ENCODE data around the gene BMP6.

GRCh38 chr6:7820288-7820835, 94.5 kb downstream of the BMP6 start:
- TF ChIP-seq, protein P1, sequence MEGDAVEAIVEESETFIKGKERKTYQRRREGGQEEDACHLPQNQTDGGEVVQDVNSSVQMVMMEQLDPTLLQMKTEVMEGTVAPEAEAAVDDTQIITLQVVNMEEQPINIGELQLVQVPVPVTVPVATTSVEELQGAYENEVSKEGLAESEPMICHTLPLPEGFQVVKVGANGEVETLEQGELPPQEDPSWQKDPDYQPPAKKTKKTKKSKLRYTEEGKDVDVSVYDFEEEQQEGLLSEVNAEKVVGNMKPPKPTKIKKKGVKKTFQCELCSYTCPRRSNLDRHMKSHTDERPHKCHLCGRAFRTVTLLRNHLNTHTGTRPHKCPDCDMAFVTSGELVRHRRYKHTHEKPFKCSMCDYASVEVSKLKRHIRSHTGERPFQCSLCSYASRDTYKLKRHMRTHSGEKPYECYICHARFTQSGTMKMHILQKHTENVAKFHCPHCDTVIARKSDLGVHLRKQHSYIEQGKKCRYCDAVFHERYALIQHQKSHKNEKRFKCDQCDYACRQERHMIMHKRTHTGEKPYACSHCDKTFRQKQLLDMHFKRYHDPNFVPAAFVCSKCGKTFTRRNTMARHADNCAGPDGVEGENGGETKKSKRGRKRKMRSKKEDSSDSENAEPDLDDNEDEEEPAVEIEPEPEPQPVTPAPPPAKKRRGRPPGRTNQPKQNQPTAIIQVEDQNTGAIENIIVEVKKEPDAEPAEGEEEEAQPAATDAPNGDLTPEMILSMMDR (IDR thresholded peaks at IDR 0.05; ENCODE audit: low read depth, low read length), result no peak
- TF ChIP-seq EZH2phosphoT487 (IDR thresholded peaks at IDR 0.05; ENCODE audit: low read depth), result no peak

Measured in OCI-LY3 (cell line).